Measurements from ENCODE around the gene CMTM7. TPM values are rescaled to one million over a fixed set of nuclear protein-coding genes. Genes with fewer than 3 reads are reported as not detected.

The CMTM7 gene
- total and polyA plus RNA-seq, 9 of the 15 experiments (the other 6 are each of a cell fraction or from before 2014, with no cell fraction given), result 0.03 to 1.6 (median 0.42) TPM; not detected in 4

- H3K4me1 ChIP-seq (replicated peaks in 1 of 2; ENCODE audit: control insufficient read depth in 2 of 2, insufficient read depth in 2 of 2, low read length in 2 of 2), result no peaks in the 10 kb centered on the region
- H3K27me3 ChIP-seq (ENCODE audit: control insufficient read depth in 2 of 2, insufficient read depth in 2 of 2, low read length in 2 of 2), result peaks cover 20 to 60% of the 10 kb centered on the region in 2 experiments; a peak in 4 of 5 replicates
- H3K79me2 ChIP-seq (ENCODE audit: control insufficient read depth, insufficient read depth, low read length), result no peaks in the 10 kb centered on the region
- no peaks in the 10 kb centered on the region for H3K36me3 ChIP-seq (ENCODE audit: control insufficient read depth, insufficient read depth, low read length)
- DNase-seq (ENCODE audit: extremely low read depth in 1 of 4, low spot score in 3 of 4) (no peak), ATAC-seq (no peak), FAIRE-seq (no peak)
- no peak overlapping the region for H3K4me3 ChIP-seq
- no peak overlapping the region for H3K9ac ChIP-seq (ENCODE audit: insufficient read depth in 1 of 2, low read depth in 2 of 2, low read length in 2 of 2)
- 3% methylated on average over 3 of the region's 3 CpGs for WGBS (ENCODE audit: insufficient coverage, low coverage, missing lambda C conversion rate)
- no TSS peak for BruUV-seq (replicated peaks)
- H3K9me3 ChIP-seq (replicated peaks; ENCODE audit: control insufficient read depth, insufficient read depth, low read depth, low read length), result no peaks in the 10 kb centered on the region
- ChIA-PET CTCF (ENCODE audit: low intra/inter-chr PET ratio) (no interaction called here), POLR2A (interaction anchor here (1.0 to 1.6 kb wide), 3 partner anchors 9 to 22 kb away, joined by 3 to 5 read pairs (median 3); no protein-coding TSS in a partner anchor)
- no peak overlapping the region for H2AFZ ChIP-seq (ENCODE audit: low read depth, low read length)
- H4K20me1 ChIP-seq (replicated peaks; ENCODE audit: control insufficient read depth, insufficient read depth, low read length), result no peaks in the 10 kb centered on the region
- H3K9me1 ChIP-seq (ENCODE audit: control insufficient read depth, insufficient read depth, low read length), result no peaks in the 10 kb centered on the region
- H3K27ac ChIP-seq (ENCODE audit: extremely low read depth, low read depth, low read length), result no peak overlapping the region
- in situ Hi-C loops (cut with MboI), result no loop called here
- intact Hi-C loops (cut with micrococcal nuclease), result no loop called here
- no peak overlapping the region for H3K4me2 ChIP-seq (ENCODE audit: insufficient read depth, low read length)
- TF ChIP-seq TRIM28 (IDR thresholded peaks at IDR 0.05) (no peak), HOMEZ (CRISPR knock-in tag; IDR thresholded peaks at IDR 0.05) (no peak), ARID1B (IDR thresholded peaks at IDR 0.05) (no peak), MAFF (IDR thresholded peaks at IDR 0.05; ENCODE audit: low read length) (no peak), ZNF175 (CRISPR knock-in tag; IDR thresholded peaks at IDR 0.05; ENCODE audit: low read depth) (no peak), ZNF512 (tag; IDR thresholded peaks at IDR 0.05) (no peak), CHD2 (IDR thresholded peaks at IDR 0.05; ENCODE audit: low read depth, low read length) (no peak), UBTF (IDR thresholded peaks at IDR 0.05; ENCODE audit: borderline replicate concordance in 1 of 2, low read depth in 2 of 2, low read length in 2 of 2) (no peak), PTRF (tag; IDR thresholded peaks at IDR 0.05) (no peak), TEAD2 (tag; IDR thresholded peaks at IDR 0.05) (no peak), ZNF121 (CRISPR knock-in tag; conservative IDR thresholded peaks at IDR 0.05) (no peak), YY1 (IDR thresholded peaks at IDR 0.05; ENCODE audit: borderline replicate concordance in 1 of 3, control insufficient read depth in 1 of 3, extremely low read depth in 1 of 3, insufficient read depth in 3 of 3, insufficient read length in 1 of 3, insufficient replicate concordance in 2 of 3, low read depth in 1 of 3, low read length in 2 of 3) (no peak), ZNF740 (CRISPR knock-in tag; IDR thresholded peaks at IDR 0.05) (no peak), ZNF740 (tag; IDR thresholded peaks at IDR 0.05) (no peak)
Observed at GRCh38 chr3:32423534-32423933, 31.9 kb downstream of the CMTM7 start.

Data from K562 (cell line).